ENCODE results near the gene NLRC5.

NLRC5 gene

GRCh38 chr16:57030346-57030902, 41.1 kb downstream of the NLRC5 start:
- H4K20me1 ChIP-seq (ENCODE audit: low read depth, low read length) = no peaks in the 10 kb centered on the region
- H3K9me2 ChIP-seq (replicated peaks; ENCODE audit: insufficient read depth, low read length) = no peaks in the 10 kb centered on the region
- no peaks in the 10 kb centered on the region for H3F3A ChIP-seq (ENCODE audit: insufficient read depth)
- no peak overlapping the region for H2AFZ ChIP-seq (ENCODE audit: low read depth, low read length, severe bottlenecking)
- no peak overlapping the region for H3K4me3 ChIP-seq (ENCODE audit: insufficient read depth, low read length, poor library complexity, severe bottlenecking)
- no peak for TF ChIP-seq EZH2phosphoT487 (conservative IDR thresholded peaks at IDR 0.05; ENCODE audit: low read length)
- H3K36me3 ChIP-seq (ENCODE audit: low read length) = no peaks in the 10 kb centered on the region
- no peaks in the 10 kb centered on the region for H3K79me2 ChIP-seq (ENCODE audit: insufficient read depth, low read length)
- no peak overlapping the region for H3K4me2 ChIP-seq (ENCODE audit: low read depth, low read length, poor library complexity, severe bottlenecking)
- no peak overlapping the region for H3K27ac ChIP-seq (ENCODE audit: low read depth, low read length)
- H3K27me3 ChIP-seq (ENCODE audit: low read length) = no peaks in the 10 kb centered on the region
- no peak overlapping the region for H3K9ac ChIP-seq (ENCODE audit: low read length)
- H3K9me3 ChIP-seq (ENCODE audit: insufficient read depth, low read length) = no peaks in the 10 kb centered on the region

- Histone ChIP-seq H3K9me2 (replicated peaks; ENCODE audit: insufficient read depth, low read length) (no peaks in the 10 kb centered on the region), H3K79me2 (ENCODE audit: insufficient read depth, low read length) (no peaks in the 10 kb centered on the region), H4K20me1 (ENCODE audit: low read depth, low read length) (no peaks in the 10 kb centered on the region), H3K27ac (ENCODE audit: low read depth, low read length) (no peak overlapping the region), H2AFZ (ENCODE audit: low read depth, low read length, severe bottlenecking) (no peak overlapping the region), H3K27me3 (ENCODE audit: low read length) (no peaks in the 10 kb centered on the region), H3K4me3 (ENCODE audit: insufficient read depth, low read length, poor library complexity, severe bottlenecking) (no peak overlapping the region), H3K9ac (ENCODE audit: low read length) (no peak overlapping the region), H3K9me3 (ENCODE audit: insufficient read depth, low read length) (no peaks in the 10 kb centered on the region), H3K4me2 (ENCODE audit: low read depth, low read length, poor library complexity, severe bottlenecking) (no peak overlapping the region), H3K36me3 (ENCODE audit: low read length) (no peaks in the 10 kb centered on the region), H3F3A (ENCODE audit: insufficient read depth) (no peaks in the 10 kb centered on the region)
- TF ChIP-seq CTCF (IDR thresholded peaks at IDR 0.05; ENCODE audit: insufficient read depth, low read length, poor library complexity, severe bottlenecking) = no peak
- no peak for TF ChIP-seq EZH2phosphoT487 (conservative IDR thresholded peaks at IDR 0.05; ENCODE audit: low read length)
Observed at GRCh38 chr16:57031156-57031555, 41.8 kb downstream of the NLRC5 start.

GRCh38 chr16:57032346-57032745, 43.0 kb downstream of the NLRC5 start:
- H3F3A ChIP-seq (ENCODE audit: insufficient read depth) = no peaks in the 10 kb centered on the region
- H4K20me1 ChIP-seq (ENCODE audit: low read depth, low read length) = no peaks in the 10 kb centered on the region
- no peak overlapping the region for H3K4me2 ChIP-seq (ENCODE audit: low read depth, low read length, poor library complexity, severe bottlenecking)
- no peak overlapping the region for H3K4me3 ChIP-seq (ENCODE audit: insufficient read depth, low read length, poor library complexity, severe bottlenecking)
- H2AFZ ChIP-seq (ENCODE audit: low read depth, low read length, severe bottlenecking) = no peak overlapping the region
- no peaks in the 10 kb centered on the region for H3K27me3 ChIP-seq (ENCODE audit: low read length)
- H3K9me2 ChIP-seq (replicated peaks; ENCODE audit: insufficient read depth, low read length) = no peaks in the 10 kb centered on the region
- no peak overlapping the region for H3K9ac ChIP-seq (ENCODE audit: low read length)
- no peaks in the 10 kb centered on the region for H3K79me2 ChIP-seq (ENCODE audit: insufficient read depth, low read length)
- no peaks in the 10 kb centered on the region for H3K36me3 ChIP-seq (ENCODE audit: low read length)
- no peaks in the 10 kb centered on the region for H3K9me3 ChIP-seq (ENCODE audit: insufficient read depth, low read length)
- no peak overlapping the region for H3K27ac ChIP-seq (ENCODE audit: low read depth, low read length)
- TF ChIP-seq CTCF (IDR thresholded peaks at IDR 0.05; ENCODE audit: insufficient read depth, low read length, poor library complexity, severe bottlenecking) (no peak), EZH2phosphoT487 (conservative IDR thresholded peaks at IDR 0.05; ENCODE audit: low read length) (no peak)

DNA sequence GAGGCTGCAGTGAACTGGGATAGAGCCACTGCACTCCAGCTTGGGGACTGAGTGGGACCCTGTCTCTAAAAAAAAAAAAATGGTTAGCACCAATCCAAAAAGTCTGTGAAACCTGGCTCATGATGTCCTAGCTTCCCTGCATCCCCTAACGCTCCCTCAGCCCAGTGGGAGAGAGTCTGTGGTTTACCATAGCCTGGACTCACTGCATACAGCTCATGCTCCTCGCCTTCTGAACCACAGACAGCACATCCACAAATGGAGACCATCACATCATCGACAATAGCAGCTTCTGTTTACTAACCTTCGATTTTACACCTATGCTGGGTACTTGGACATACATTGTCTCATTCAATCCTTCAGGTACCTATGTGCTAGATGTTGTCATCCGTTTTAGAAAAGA, 43.6 kb downstream of the NLRC5 start:
- Histone ChIP-seq H3K27me3 (ENCODE audit: low read length) (no peaks in the 10 kb centered on the region), H3F3A (ENCODE audit: insufficient read depth) (no peaks in the 10 kb centered on the region), H3K9me2 (replicated peaks; ENCODE audit: insufficient read depth, low read length) (no peaks in the 10 kb centered on the region), H4K20me1 (ENCODE audit: low read depth, low read length) (no peaks in the 10 kb centered on the region), H3K36me3 (ENCODE audit: low read length) (no peaks in the 10 kb centered on the region), H2AFZ (ENCODE audit: low read depth, low read length, severe bottlenecking) (no peak overlapping the region), H3K9me3 (ENCODE audit: insufficient read depth, low read length) (no peaks in the 10 kb centered on the region), H3K27ac (ENCODE audit: low read depth, low read length) (no peak overlapping the region), H3K4me2 (ENCODE audit: low read depth, low read length, poor library complexity, severe bottlenecking) (no peak overlapping the region), H3K9ac (ENCODE audit: low read length) (no peak overlapping the region), H3K4me3 (ENCODE audit: insufficient read depth, low read length, poor library complexity, severe bottlenecking) (no peak overlapping the region), H3K79me2 (ENCODE audit: insufficient read depth, low read length) (no peaks in the 10 kb centered on the region)
- TF ChIP-seq CTCF (IDR thresholded peaks at IDR 0.05; ENCODE audit: insufficient read depth, low read length, poor library complexity, severe bottlenecking) = no peak
- no peak for TF ChIP-seq EZH2phosphoT487 (conservative IDR thresholded peaks at IDR 0.05; ENCODE audit: low read length)
